PFSK-1 (cell line): ENCODE results near the gene RYR2.

Experiments
- POLR2AphosphoS5 ChIP-seq: IDR thresholded peaks from 2 replicates; pipeline ENCODE4 v1.6.1; 2012; ENCODE audit warnings: low read depth, mild to moderate bottlenecking, control low read depth, low read length, moderate library complexity
- SIN3A ChIP-seq: IDR thresholded peaks from 2 replicates; pipeline ENCODE4 v1.6.1; 2012; ENCODE audit warnings: mild to moderate bottlenecking, low read length, moderate library complexity, borderline replicate concordance; ENCODE audit not compliant: insufficient read depth
- TAF1 ChIP-seq: IDR thresholded peaks from 2 replicates; pipeline ENCODE4 v1.6.1; 2012; ENCODE audit warnings: low read length, control low read depth, borderline replicate concordance; ENCODE audit not compliant: insufficient read depth
- TF ChIP-seq, protein P1 (sequence below), 2 experiments: IDR thresholded peaks; 2 replicates each; pipeline versions ENCODE4 v1.6.1 to v1.8.0; 2011 to 2012; ENCODE audit warnings: low read depth in 2 of 2, low read length in 2 of 2, control low read depth in 1 of 2, inconsistent platforms in 1 of 2, mild to moderate bottlenecking in 1 of 2, moderate library complexity in 1 of 2; ENCODE audit not compliant: insufficient read depth in 1 of 2

GRCh38 chr1:237692255-237692654 lies 650.3 kb downstream of the RYR2 start:
- TF ChIP-seq, protein P1, sequence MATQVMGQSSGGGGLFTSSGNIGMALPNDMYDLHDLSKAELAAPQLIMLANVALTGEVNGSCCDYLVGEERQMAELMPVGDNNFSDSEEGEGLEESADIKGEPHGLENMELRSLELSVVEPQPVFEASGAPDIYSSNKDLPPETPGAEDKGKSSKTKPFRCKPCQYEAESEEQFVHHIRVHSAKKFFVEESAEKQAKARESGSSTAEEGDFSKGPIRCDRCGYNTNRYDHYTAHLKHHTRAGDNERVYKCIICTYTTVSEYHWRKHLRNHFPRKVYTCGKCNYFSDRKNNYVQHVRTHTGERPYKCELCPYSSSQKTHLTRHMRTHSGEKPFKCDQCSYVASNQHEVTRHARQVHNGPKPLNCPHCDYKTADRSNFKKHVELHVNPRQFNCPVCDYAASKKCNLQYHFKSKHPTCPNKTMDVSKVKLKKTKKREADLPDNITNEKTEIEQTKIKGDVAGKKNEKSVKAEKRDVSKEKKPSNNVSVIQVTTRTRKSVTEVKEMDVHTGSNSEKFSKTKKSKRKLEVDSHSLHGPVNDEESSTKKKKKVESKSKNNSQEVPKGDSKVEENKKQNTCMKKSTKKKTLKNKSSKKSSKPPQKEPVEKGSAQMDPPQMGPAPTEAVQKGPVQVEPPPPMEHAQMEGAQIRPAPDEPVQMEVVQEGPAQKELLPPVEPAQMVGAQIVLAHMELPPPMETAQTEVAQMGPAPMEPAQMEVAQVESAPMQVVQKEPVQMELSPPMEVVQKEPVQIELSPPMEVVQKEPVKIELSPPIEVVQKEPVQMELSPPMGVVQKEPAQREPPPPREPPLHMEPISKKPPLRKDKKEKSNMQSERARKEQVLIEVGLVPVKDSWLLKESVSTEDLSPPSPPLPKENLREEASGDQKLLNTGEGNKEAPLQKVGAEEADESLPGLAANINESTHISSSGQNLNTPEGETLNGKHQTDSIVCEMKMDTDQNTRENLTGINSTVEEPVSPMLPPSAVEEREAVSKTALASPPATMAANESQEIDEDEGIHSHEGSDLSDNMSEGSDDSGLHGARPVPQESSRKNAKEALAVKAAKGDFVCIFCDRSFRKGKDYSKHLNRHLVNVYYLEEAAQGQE (IDR thresholded peaks at IDR 0.05; ENCODE audit: insufficient read depth in 1 of 2, low read depth in 2 of 2, low read length in 2 of 2), result no peak
- TF ChIP-seq POLR2AphosphoS5 (no peak), SIN3A (no peak), TAF1 (no peak)
